ENCODE measurements around the gene CCN6. TPM values are rescaled to one million over a fixed set of nuclear protein-coding genes. Genes with fewer than 3 reads are reported as not detected.

Gene CCN6
- total RNA-seq, 1 experiment from 2014 or later, result not detected

DNA sequence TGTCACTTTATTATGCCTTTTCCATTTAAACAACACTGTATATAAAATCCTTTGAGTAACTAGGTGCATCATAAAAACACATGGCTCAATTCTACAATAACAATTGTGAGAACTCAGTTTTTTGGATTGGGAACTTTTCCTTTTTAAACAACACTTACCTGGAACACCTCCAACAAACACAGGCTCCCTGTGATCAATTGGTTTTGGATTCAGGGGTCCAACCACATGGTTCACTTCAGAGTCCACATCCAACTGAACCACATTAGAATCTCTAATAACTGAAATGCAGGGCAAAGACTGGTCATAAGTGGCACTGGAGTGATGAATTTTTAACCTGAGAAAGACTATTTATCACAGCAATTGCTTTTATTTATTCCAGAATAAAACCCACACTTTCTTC lies 60.0 kb downstream of the CCN6 start (continued):
- TF ChIP-seq, protein P1, sequence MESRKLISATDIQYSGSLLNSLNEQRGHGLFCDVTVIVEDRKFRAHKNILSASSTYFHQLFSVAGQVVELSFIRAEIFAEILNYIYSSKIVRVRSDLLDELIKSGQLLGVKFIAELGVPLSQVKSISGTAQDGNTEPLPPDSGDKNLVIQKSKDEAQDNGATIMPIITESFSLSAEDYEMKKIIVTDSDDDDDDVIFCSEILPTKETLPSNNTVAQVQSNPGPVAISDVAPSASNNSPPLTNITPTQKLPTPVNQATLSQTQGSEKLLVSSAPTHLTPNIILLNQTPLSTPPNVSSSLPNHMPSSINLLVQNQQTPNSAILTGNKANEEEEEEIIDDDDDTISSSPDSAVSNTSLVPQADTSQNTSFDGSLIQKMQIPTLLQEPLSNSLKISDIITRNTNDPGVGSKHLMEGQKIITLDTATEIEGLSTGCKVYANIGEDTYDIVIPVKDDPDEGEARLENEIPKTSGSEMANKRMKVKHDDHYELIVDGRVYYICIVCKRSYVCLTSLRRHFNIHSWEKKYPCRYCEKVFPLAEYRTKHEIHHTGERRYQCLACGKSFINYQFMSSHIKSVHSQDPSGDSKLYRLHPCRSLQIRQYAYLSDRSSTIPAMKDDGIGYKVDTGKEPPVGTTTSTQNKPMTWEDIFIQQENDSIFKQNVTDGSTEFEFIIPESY (IDR thresholded peaks at IDR 0.05; ENCODE audit: extremely low read depth, insufficient replicate concordance, low read length), result no peak
- TF ChIP-seq EGR1 (IDR thresholded peaks at IDR 0.05; ENCODE audit: low read depth) (no peak), POLR2A (IDR thresholded peaks at IDR 0.05; ENCODE audit: borderline replicate concordance, extremely low read depth, insufficient read depth, insufficient read length) (no peak), CEBPB (IDR thresholded peaks at IDR 0.05; ENCODE audit: low read depth) (no peak), SIN3A (IDR thresholded peaks at IDR 0.05; ENCODE audit: low read depth) (no peak), ZFX (IDR thresholded peaks at IDR 0.05) (no peak), SP1 (IDR thresholded peaks at IDR 0.05; ENCODE audit: low read depth) (no peak), RAD21 (IDR thresholded peaks at IDR 0.05; ENCODE audit: low read depth) (no peak), JUND (IDR thresholded peaks at IDR 0.05) (no peak)

DNA sequence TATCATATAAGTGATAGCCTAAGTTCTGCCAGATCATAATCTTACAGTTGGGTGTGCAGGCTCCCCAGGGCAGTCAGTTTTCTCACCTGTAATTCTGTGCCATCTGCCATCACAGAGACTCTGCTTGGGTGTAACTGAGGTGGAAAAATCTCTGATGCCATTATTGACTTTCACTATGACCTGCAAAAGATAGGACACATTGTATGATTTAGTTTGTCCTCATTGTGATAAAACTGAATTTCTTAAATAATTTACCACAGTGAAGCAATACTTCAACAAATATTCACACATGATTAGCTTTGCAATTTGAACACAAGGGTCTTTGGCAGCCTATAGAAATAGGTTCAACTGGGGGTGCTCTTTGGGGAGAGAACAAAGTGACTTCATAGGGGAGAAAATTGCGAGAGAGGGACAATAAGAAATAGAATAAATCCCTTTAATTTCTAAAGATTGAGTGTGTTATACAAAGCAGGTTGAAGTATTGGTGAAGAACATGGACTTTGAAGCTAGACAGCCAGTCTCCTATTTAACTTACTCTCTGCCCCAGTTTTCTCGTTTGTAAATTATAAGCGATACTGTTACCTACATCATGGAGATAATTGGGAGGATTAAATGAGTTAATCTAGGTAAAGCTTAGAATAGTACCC lies 60.8 kb downstream of the CCN6 start:
- CTCF ChIA-PET, result no interaction called here
- Histone ChIP-seq H3K4me1 (ENCODE audit: control insufficient read depth in 1 of 2, insufficient read depth in 2 of 2, low read length in 2 of 2) (peaks cover 0 to 12% of the 10 kb centered on the region in 2 experiments; a peak in 2 of 4 replicates), H2AFZ (ENCODE audit: low read depth, low read length, poor library complexity, severe bottlenecking) (no peak overlapping the region), H3K79me2 (ENCODE audit: insufficient read depth, low read length) (no peaks in the 10 kb centered on the region), H3K4me2 (ENCODE audit: low read length) (no peak overlapping the region), H3K9me3 (ENCODE audit: control insufficient read depth in 1 of 2, insufficient read depth in 1 of 2, low read depth in 1 of 2, low read length in 2 of 2) (no peaks in the 10 kb centered on the region), H3K9me2 (ENCODE audit: insufficient read depth) (no peaks in the 10 kb centered on the region), H3K27me3 (ENCODE audit: insufficient read depth, low read length) (no peaks in the 10 kb centered on the region), H3K27ac (ENCODE audit: low read depth, low read length) (no peak overlapping the region), H3K36me3 (ENCODE audit: control insufficient read depth in 1 of 2, insufficient read depth in 2 of 2, low read length in 2 of 2) (no peaks in the 10 kb centered on the region), H3K4me3 (replicated peaks in 1 of 2; ENCODE audit: low read depth in 1 of 2, low read length in 2 of 2) (no peak overlapping the region), H4K20me1 (ENCODE audit: insufficient read depth) (no peaks in the 10 kb centered on the region), H3K9ac (ENCODE audit: low read length) (no peak overlapping the region)
- no TSS peak for BruUV-seq (replicated peaks)
- no peak for ATAC-seq
- POLR2A ChIA-PET, result no interaction called here
- no peak for DNase-seq (ENCODE audit: low read depth, low spot score)
- intact Hi-C loops (cut with micrococcal nuclease), result no loop called here
- RAD21 ChIA-PET (ENCODE audit: low non-redundant PET in 1 of 2, low total read pairs in 2 of 2, uncharacterized antibody in 2 of 2, unreplicated experiment in 2 of 2), result no interaction called here
- no peak for TF ChIP-seq CBX3 (IDR thresholded peaks at IDR 0.05; ENCODE audit: low read depth)
- TF ChIP-seq JUND (IDR thresholded peaks at IDR 0.05), result no peak
- no peak for TF ChIP-seq EZH2 (IDR thresholded peaks at IDR 0.05)
- no peak for TF ChIP-seq MAX (IDR thresholded peaks at IDR 0.05)
- TF ChIP-seq, protein P1 (IDR thresholded peaks at IDR 0.05; ENCODE audit: extremely low read depth, insufficient replicate concordance, low read length), result no peak
- no peak for TF ChIP-seq EGR1 (IDR thresholded peaks at IDR 0.05; ENCODE audit: low read depth)
- TF ChIP-seq, protein P2, sequence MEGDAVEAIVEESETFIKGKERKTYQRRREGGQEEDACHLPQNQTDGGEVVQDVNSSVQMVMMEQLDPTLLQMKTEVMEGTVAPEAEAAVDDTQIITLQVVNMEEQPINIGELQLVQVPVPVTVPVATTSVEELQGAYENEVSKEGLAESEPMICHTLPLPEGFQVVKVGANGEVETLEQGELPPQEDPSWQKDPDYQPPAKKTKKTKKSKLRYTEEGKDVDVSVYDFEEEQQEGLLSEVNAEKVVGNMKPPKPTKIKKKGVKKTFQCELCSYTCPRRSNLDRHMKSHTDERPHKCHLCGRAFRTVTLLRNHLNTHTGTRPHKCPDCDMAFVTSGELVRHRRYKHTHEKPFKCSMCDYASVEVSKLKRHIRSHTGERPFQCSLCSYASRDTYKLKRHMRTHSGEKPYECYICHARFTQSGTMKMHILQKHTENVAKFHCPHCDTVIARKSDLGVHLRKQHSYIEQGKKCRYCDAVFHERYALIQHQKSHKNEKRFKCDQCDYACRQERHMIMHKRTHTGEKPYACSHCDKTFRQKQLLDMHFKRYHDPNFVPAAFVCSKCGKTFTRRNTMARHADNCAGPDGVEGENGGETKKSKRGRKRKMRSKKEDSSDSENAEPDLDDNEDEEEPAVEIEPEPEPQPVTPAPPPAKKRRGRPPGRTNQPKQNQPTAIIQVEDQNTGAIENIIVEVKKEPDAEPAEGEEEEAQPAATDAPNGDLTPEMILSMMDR (IDR thresholded peaks at IDR 0.05 in 2 of 3, conservative IDR thresholded peaks at IDR 0.05 in 1 of 3; ENCODE audit: borderline replicate concordance in 1 of 3, insufficient read depth in 1 of 3, low read depth in 2 of 3, low read length in 2 of 3), result no peak
- no peak for TF ChIP-seq POLR2A (IDR thresholded peaks at IDR 0.05; ENCODE audit: borderline replicate concordance, extremely low read depth, insufficient read depth, insufficient read length)
- no peak for TF ChIP-seq ZNF274 (IDR thresholded peaks at IDR 0.05; ENCODE audit: low read depth, low read length)
- no peak for TF ChIP-seq RAD21 (IDR thresholded peaks at IDR 0.05; ENCODE audit: low read depth)
- TF ChIP-seq YY1 (IDR thresholded peaks at IDR 0.05; ENCODE audit: extremely low read depth, insufficient replicate concordance, low read depth, low read length), result no peak
- TF ChIP-seq ZFX (IDR thresholded peaks at IDR 0.05), result no peak

Data from HCT116 (cell line).